GM23248 (cell line): ENCODE measurements around the gene SEMA3C.

ENCODE experiments used
- EZH2 ChIP-seq: fragments of 200-600 bp; sonication (generic); IDR thresholded peaks from 2 replicates; pipeline ENCODE4 v1.6.1; 2018; ENCODE audit warnings: antibody characterized with exemption, mild to moderate bottlenecking; ENCODE audit not compliant: insufficient read depth, poor library complexity, severe bottlenecking
- EZH2phosphoT487 ChIP-seq: fragments of 200-600 bp; sonication (generic); IDR thresholded peaks from 2 replicates; pipeline ENCODE4 v1.6.1; 2018; ENCODE audit warnings: antibody characterized with exemption, moderate library complexity, mild to moderate bottlenecking, low read depth; ENCODE audit not compliant: insufficient read depth

DNA sequence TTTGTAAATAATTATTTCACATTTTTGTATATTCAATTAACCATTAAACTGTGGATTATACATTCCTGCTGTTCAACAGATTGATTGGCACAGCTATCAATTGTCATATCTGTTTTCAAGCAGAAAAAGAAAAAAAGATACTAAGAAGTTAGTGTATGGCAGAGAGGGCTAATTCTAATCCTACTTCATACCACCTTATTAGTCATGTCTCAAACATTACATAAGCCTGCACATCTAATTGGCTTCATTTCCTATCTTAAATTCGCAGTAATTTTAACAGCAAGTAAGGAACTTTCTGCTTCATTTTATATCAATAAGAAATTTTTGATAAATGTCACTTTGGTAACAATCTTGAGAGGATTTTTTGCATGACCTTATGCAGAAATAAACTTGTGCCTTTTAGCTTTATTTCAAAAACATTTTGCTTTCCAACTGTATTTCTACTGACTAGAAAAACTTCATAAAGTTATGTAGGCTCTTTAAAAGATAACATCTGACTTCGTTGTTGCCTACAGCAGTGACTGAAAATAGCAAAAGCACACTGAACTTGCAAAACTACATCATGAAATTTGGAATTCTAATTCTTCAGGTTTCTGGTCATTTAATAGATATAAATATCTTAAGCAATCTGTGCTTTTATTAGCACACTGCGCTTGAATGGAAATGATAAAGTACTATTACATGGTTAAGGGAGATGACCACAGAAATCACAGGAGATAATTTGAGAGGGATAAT, 111.5 kb downstream of the SEMA3C start:
- TF ChIP-seq EZH2 = no peak
- TF ChIP-seq EZH2phosphoT487 = no peak
